ENCODE data around the gene CADM3. TPM values are rescaled to one million over a fixed set of nuclear protein-coding genes. Genes with fewer than 3 reads are reported as not detected.

The CADM3 gene
- total RNA-seq, 1 donor from 2014 or later: 1.7 TPM

DNA sequence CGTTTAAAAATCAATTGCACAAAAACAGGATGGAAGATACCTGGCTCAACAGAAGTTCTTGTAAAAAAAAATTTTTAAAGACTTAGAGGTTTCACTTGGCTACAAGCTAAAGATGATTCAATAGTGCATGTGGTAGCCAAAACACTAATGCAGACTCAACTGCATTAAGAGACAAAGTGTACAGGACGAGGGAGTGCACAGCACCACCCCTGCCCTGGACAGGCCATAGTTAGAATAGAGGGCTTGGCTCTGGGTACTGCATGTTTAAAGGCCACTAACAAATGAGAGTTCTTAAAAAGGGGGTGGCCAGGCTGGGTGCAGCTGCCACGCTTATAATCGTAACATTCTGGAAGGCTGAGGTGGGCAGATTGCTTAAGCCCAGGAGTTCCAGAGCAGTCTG lies 41.2 kb downstream of the CADM3 start:
- Histone ChIP-seq H3K27me3 (peaks cover 18% of the 10 kb centered on the region), H3K36me3 (no peaks in the 10 kb centered on the region), H3K9me3 (no peaks in the 10 kb centered on the region), H3K27ac (no peak overlapping the region), H3K4me1 (no peaks in the 10 kb centered on the region), H3K4me3 (no peak overlapping the region)
- intact Hi-C loops (cut with DNase I): loop anchor here (10.0 kb wide), 1 partner anchor 48 kb away; no protein-coding TSS in a partner anchor
- no peak for DNase-seq
- no peak for ATAC-seq
- TF ChIP-seq CTCF (IDR thresholded peaks at IDR 0.05): no peak

DNA sequence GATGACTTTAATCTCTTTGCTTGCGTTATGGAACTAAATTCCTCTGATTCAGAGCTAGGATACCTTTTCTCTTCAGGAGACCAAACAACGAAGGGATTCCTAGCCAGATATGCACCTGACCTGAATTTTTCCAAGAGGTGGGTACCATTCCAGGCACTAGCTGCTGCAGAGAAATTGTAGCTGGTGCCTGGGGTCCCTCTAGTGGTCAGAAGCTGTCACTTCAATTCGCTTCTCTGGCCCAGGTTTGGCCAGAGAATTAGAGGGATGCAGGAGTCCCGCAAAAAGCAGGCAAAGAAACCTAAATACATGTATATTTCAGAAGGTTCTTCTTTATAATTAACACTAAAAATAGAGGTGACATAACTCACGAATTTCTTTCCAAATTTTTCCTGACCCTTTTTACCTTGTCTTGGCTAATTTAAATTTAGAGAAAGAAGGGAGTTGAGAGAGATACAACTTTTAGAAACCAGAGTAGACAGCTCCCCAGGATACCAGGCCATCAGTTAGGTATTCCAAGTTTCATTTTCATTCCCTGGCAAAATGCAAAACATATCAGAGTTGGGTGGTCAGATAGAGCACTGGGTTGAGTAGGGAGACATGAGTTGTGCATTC lies 42.8 kb downstream of the CADM3 start:
- Histone ChIP-seq H3K4me3 (no peak overlapping the region), H3K27ac (no peak overlapping the region), H3K27me3 (peaks cover 9% of the 10 kb centered on the region), H3K36me3 (no peaks in the 10 kb centered on the region), H3K4me1 (no peaks in the 10 kb centered on the region), H3K9me3 (no peaks in the 10 kb centered on the region)
- intact Hi-C loops (cut with DNase I): loop anchor here (10.0 kb wide), 1 partner anchor 49 kb away; no protein-coding TSS in a partner anchor
- ATAC-seq: peak; percentile 80
- no peak for DNase-seq
- TF ChIP-seq CTCF (IDR thresholded peaks at IDR 0.05): peak; percentile 95

DNA sequence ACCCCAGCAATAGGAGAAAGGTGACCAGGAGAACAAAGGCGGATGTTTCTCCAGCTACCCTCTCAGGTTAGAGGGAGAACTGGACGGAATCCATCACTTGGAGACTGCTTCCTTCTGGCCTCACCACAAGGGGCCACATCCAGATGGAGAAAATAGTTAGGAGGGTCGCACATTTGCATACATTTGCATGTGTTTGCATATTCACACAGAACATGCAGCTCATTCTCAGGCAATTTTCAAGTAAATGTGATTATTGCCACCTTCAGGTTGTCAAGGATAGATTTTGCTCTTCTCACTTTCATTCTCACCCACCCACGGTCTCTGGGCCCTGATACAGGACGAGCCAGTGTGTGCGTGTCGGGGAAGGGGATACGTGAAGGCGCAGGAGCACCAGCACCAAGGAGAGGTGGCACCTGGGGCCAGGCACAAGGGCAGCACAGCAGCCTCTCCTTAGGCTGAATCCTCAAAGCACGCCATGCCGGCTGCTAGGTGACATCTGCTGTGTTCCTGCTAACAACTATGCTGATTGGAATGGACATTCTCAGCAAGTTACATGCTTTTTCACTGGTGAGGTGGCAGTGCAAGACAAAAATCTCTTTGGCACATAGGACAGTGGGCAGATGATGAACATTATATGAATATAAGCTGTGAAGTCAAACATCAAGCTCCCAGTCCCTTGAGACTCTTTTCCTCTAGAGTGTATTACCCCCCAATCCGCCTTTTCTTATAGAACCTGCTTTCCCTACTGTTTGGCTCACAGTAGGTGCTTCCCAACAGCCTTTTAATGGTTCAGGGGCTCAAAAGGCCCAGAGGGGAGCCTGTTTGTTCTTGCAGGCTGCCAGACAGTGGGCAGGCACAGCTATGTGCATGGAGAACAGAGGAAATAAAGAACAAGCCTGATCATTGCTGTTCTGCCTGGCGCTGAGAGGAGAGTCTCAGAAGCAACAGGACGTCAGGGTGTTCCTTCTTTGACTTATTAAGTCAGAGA lies 47.5 kb downstream of the CADM3 start:
- no peak overlapping the region for H3K4me3 ChIP-seq
- no peak overlapping the region for H3K27ac ChIP-seq
- DNase-seq: no peak
- intact Hi-C loops (cut with DNase I): loop anchor here (10.0 kb wide), 1 partner anchor 54 kb away; no protein-coding TSS in a partner anchor
- no peaks in the 10 kb centered on the region for H3K4me1 ChIP-seq
- TF ChIP-seq CTCF (IDR thresholded peaks at IDR 0.05): no peak
- no peaks in the 10 kb centered on the region for H3K9me3 ChIP-seq
- H3K36me3 ChIP-seq: no peaks in the 10 kb centered on the region
- no peak for ATAC-seq
- H3K27me3 ChIP-seq: no peaks in the 10 kb centered on the region

DNA sequence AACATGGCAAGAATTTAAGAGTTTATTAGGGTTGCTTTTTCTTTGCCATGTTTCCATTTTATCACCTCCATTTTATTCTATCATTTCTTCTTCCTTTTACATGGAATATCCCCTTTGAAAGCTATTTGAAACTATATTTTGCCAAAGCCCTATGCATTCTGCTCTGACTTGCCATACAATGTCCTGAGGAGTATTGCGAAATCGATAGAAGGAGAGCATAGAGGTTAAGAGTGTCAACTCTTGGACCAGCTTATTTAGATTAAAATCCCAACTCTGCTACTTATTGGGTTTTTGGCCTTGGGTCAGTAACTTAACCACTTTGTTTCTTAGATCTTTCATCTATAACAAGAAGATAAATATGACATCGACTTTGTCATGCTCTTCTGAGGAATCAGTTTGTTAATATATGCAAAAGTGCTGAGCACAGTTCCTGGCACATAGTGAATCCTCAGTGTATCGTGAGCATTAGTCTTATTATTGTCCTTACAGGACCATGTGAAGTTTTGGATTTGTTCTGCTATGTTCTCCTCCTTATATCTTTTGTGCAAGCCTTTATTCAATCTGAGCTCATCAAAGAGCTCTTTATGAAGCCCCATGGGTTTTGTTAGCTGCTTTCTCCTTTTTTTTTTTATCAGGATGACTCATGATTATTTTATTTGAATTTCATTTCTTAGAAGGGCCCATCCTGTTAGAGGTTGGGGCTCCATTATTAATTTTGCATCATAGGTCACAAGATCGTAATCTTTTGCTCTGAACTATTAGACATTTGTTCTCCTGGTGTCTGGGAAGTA lies 50.9 kb downstream of the CADM3 start:
- intact Hi-C loops (cut with DNase I): no loop called here
- Histone ChIP-seq H3K4me3 (no peak overlapping the region), H3K27me3 (no peaks in the 10 kb centered on the region), H3K27ac (no peak overlapping the region), H3K4me1 (no peaks in the 10 kb centered on the region), H3K9me3 (no peaks in the 10 kb centered on the region), H3K36me3 (no peaks in the 10 kb centered on the region)
- DNase-seq (no peak), ATAC-seq (no peak)
- TF ChIP-seq CTCF (IDR thresholded peaks at IDR 0.05): no peak

GRCh38 chr1:159223004-159223403 lies 51.6 kb downstream of the CADM3 start:
- DNase-seq (no peak), ATAC-seq (no peak)
- Histone ChIP-seq H3K9me3 (no peaks in the 10 kb centered on the region), H3K4me3 (no peak overlapping the region), H3K36me3 (no peaks in the 10 kb centered on the region), H3K27me3 (no peaks in the 10 kb centered on the region), H3K4me1 (no peaks in the 10 kb centered on the region), H3K27ac (no peak overlapping the region)
- no peak for TF ChIP-seq CTCF (IDR thresholded peaks at IDR 0.05)
- intact Hi-C loops (cut with DNase I): no loop called here

All from upper lobe of right lung (tissue), 1 donor.